HG02970 (cell line): ENCODE data around the gene CYSRT1.

Experiments
- ATAC-seq: cut with Tn5 transposase; IDR thresholded peaks from one replicate; pipeline ENCODE4 v1.9.1; 2021; ENCODE audit warnings: mild to moderate bottlenecking, moderate library complexity, moderate number of reproducible peaks; ENCODE audit not compliant: unreplicated experiment, low FRiP score

CYSRT1 gene

DNA sequence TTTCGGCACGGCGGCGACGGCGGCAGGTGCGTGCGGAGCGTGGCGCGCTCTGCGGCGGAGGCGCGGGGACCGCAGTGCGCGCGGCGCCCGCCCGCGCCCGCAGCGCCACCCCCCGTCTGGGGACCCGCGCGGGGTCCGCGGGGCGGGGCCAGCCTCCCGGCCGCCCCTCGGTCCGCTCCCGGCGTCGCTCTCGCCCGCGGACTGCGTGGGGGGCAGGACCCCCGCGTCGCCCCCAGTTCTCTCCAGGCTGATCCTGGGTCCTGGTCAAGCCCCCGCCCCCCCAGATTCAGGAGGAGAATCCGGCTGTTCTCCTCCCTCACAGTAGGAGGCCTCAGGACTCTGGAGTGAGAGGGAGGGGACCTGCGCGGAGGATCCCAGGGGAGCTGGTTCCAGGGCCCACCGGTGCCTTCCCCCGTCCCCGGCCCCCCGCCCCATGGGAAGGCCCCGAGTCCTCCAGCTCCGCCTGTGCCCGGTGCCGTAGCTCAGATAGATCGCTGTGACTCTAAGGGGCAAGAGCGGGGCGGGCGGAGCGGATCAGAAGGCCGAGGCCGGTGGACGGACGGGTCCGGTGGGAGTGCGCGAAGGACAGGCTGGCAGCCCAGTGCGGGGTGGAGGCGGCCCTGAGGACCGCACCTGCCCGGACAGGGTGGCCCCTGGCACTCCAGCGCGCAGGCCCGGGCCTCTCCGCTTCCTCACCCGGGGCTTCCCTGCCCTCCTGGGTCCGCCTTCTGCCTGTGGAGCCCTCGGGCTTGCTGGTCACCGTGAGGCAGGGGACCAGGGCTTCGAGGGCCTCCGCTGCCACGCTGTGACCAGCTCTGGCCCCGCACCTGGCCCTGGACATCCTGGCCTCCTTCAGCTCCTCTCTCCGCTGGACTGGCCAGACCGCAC lies 2.5 kb upstream of the CYSRT1 start, which contains the start of gene RNF208:
Gene RNF208, minus strand, starts transcription at position 51 of the 888 bp plus-strand sequence. CDS start 1,028 bp downstream, outside the sequence.
- ATAC-seq = peak; percentile 4

GRCh38 chr9:137223078-137223970 lies 1.6 kb upstream of the CYSRT1 start:
- ATAC-seq = peak; percentile 78

GRCh38 chr9:137225699-137226331 lies 841 bp downstream of the CYSRT1 start:
- ATAC-seq = no peak

- no peak for ATAC-seq
Observed at GRCh38 chr9:137226338-137227053, 1.5 kb downstream of the CYSRT1 start.

DNA sequence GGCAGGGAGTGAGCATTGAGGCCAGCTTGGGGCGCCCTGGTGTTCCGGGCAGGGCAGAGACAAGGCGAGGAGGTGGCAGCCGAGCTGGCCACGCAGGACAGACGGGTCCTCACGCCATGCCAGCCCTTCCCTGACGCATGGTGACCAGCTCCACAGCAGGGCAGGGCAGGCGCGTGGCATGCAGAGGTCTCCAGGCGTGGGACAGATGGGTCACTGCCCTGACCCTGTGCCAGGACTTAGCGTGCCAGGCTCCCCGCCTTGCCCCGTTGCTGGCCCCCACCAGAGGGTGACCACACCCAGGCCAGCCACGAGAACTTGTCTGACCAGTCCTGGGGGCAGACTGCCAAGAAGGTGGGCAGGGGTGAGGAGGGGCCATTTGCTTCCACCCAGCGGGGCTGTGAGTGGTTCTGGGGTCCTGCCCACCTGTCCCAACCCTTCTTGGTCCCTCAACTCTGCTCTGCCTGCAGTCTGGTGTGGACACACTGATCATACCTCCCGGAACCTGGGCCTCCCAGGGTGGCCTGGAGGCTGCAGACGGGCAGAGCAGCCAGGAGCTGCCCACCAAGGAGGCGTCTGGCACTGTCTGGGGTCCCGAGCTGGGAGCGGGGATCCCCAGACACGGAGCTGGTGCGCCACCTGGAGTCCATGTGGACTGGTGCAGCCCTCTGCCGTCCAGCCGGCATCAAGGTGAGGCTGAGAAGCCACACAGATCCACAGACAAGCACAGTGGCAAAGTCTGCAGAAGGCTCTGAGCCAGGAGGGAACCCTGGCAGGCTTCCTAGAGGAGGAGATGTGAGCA lies 2.3 kb downstream of the CYSRT1 start, which contains the start of gene RNF224:
Gene RNF224, plus strand, starts transcription at position 449 of the 799 bp plus-strand sequence. CDS start 834 bp downstream, outside the sequence.
- no peak for ATAC-seq

DNA sequence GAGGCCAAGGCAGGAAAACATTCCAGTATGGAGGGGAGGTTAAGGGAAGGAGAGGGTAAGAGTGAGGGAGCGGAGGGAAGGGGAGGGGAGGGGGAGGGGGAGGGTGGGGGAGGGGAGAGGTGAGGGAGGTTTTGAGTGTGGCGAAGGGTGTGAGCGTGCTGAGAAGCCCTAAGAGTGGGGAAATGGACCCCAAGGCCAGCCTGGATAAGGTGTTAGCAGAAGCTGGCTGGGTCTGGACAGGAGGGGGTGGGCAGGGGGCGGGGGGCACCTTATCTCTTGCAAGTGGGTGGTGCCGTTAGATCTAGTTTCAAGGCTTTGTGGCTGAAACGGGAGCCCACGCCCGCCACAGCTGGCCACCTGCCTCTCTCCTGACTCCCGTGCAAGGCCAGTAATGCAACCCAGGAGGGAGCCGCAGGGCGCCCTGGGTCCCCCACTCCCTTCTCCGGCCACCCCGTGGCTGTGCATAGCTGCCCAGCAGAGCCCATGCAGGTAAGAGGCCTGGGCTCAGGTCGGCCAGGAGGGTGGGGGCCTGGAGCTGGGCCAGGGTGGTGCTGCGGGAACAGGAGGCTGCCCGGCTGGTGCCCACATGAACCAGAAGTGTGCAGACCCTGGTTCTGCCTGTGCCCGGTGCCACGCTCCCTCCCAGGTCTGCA lies 3.0 kb downstream of the CYSRT1 start:
- no peak for ATAC-seq

DNA sequence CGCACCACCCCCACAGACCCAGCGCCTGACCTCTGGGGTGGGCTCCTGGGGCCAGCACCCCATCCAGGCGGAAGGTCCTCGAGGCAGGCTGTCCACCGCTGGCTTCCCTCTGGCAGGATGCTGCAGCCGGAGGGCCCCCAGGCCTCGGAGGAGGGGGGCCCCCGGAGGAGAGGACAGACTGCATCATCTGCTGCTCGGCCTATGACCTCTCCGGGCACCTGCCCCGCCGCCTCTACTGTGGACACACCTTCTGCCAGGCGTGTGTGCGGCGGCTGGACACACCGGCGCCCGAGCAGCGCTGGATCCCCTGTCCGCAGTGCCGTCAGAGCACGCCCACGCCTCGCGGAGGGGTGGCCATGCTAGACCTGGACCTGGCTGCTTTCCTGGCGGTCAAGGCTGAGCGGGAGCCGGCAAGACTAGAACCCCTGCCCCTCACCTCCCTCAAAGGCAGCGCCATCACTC lies 3.6 kb downstream of the CYSRT1 start:
- no peak for ATAC-seq

GRCh38 chr9:137228968-137229896 lies 4.3 kb downstream of the CYSRT1 start:
- no peak for ATAC-seq

DNA sequence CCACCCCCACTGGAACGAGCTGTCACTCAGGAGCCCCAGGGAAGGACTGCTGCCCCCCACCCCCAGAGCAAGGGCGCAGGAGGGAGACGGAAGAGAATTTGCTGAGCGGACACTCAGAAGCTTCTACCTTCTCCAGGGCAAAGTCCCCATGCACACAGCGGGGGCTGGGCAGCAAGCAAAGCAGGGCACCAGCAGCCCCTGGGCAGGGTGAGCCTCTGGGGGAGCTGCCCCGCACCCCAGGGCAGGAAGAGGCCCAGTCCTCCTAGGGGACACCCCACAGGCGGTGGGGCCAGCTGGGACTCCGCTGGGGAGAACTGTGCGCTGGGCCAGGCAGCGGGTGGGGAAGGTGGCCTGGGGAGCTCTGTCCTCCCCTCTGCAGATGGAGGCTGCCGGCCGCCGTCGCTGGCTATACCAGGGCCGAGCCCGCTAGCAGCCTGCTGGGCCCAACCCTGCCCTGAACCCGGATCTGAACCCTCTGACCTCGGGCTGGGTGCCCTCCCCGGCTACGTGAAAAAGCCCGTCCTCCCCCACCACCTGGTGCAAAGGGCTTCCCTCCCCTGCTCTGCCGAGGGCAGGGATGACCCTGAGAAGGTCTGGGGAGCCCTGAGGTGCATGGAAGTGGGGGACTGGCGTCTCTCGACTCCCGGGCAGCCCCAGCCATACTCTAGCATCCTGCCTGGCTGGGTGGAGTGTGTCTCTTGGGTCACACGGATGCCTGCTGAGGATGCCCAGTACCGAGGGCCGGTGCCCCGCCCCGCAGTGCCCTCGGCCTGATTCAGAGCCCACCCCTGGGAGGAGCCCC lies 5.1 kb downstream of the CYSRT1 start:
- no peak for ATAC-seq

GRCh38 chr9:137230705-137231371 lies 5.9 kb downstream of the CYSRT1 start, which contains the start of gene SLC34A3:
Gene SLC34A3 (plus strand): TSS chr9:137230901. CDS start chr9:137231703, 802 bp downstream.
- ATAC-seq = no peak

DNA sequence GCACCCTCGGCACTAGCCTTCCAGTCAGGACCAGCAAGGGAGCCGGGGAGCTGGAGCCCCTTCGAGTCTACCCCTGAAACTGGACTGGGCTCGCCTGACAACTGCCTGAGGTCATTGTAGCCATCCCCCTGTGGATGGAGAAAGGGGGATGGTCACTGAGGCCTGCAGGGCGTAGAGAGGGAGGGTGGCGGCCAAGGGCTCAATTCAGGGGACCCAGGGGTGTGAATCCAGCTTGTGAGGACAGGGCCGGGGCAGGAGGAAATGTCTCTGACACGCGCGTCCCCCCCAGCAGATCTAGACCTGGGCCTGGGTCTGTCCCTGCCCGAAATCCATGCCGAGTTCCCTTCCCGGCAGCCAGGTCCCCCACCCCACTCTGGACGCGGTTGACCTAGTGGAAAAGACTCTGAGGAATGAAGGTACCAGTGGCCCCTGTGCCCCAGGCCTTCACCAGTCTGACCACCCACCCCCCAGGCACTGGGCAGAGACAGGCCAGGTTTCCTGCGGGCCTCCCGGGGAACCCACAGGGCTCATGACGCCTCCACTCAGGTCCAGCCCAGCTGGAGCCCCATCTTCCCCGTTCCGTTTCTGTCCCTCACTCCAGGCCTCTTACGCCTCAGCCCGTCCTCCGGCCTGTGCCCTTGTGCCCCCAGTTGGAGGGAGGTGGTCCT lies 6.5 kb downstream of the CYSRT1 start:
- ATAC-seq = no peak

DNA sequence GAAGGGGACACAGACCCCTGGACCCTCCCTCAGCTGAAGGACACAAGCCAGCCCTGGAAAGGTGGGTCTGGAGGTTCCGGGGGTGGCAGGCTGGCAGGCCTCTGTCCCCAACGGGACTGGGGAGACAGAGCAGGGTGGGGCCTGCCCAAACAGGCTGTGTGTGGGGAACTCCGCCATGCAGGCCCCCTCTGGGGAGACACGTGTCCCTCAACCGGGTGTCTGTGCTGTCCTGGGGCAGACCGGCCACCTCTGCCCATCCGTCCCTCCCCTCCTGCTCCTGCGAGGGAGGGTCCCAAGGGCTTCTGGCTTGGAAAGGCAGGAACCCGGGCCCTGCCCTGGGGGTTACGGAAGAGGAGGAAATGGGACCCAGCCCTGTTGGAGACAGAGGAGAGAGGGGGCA lies 7.1 kb downstream of the CYSRT1 start:
- ATAC-seq = no peak

- ATAC-seq = no peak
Observed at GRCh38 chr9:137232510-137232909, 7.5 kb downstream of the CYSRT1 start.

DNA sequence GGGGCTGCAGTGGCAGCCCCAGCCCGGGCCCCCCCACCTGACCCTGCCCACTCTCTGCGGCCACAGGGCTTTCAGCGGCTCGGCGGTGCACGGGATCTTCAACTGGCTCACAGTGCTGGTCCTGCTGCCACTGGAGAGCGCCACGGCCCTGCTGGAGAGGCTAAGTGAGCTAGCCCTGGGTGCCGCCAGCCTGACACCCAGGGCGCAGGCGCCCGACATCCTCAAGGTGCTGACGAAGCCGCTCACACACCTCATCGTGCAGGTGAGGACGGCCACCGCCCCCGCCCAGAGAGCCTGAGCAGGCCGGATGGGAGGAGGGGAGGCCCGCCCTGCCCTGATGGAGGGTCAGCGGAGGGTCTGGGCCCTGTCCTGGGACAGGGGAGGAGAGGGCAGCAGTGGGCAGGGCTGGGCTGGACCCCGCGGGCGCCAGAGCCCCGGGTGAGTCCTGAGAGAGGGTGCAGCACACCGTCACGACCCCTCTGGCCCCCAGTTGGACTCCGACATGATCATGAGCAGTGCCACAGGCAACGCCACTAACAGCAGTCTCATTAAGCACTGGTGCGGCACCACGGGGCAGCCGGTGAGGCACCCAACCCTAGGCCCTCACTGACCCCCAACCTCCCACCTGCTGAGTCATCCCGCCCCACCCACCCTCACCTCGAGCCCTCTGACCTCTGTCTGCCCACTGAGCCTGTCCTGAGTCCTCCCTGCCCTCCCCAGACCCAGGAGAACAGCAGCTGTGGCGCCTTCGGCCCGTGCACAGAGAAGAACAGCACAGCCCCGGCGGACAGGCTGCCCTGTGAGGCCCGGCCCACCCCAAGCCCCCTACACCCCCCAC lies 8.4 kb downstream of the CYSRT1 start:
- ATAC-seq = no peak
